Gastroesophageal sphincter (tissue), 4 donors: Measurements from ENCODE around the gene HTR6. TPM values are rescaled to one million over a fixed set of nuclear protein-coding genes. Genes with fewer than 3 reads are reported as not detected.

Experiments
- ATAC-seq: fragments of 150-250 bp; one replicate; pipeline ENCODE4 v1.9.1; 2016; ENCODE audit warnings: mild to moderate bottlenecking, moderate library complexity
- H3K27ac ChIP-seq, 4 donors: fragments of 200-600 bp; sonication (generic) in 3 of 4; 1 replicate in 3 of 4; 2 replicates in 1 of 4; pipeline ENCODE4 v1.5.1; 2016 to 2019
- H3K27me3 ChIP-seq: fragments of 200-600 bp; sonication (generic); one replicate; pipeline ENCODE4 v1.5.1; 2019
- H3K36me3 ChIP-seq, 2 donors: fragments of 200-600 bp; sonication (generic); one replicate each; pipeline ENCODE4 v1.5.1; 2019; ENCODE audit warnings: control low read depth in 1 of 2
- H3K4me1 ChIP-seq, 3 donors: fragments of 200-600 bp; sonication (generic); 1 replicate in 2 of 3; 2 replicates in 1 of 3; pipeline ENCODE4 v1.5.1; 2016 to 2019; ENCODE audit warnings: control low read depth in 2 of 3
- H3K4me3 ChIP-seq, 2 donors: fragments of 200-600 bp; sonication (generic); one replicate each; pipeline ENCODE4 v1.5.1; 2019; ENCODE audit warnings: mild to moderate bottlenecking in 1 of 2, moderate library complexity in 1 of 2
- H3K9me3 ChIP-seq, 3 donors: fragments of 200-600 bp; sonication (generic); one replicate each; pipeline ENCODE4 v1.5.1; 2017 to 2019; ENCODE audit warnings: control low read depth in 2 of 3
- EP300 ChIP-seq: sonication (generic); formaldehyde crosslinking; IDR thresholded peaks from one replicate; pipeline ENCODE4 v1.6.1; 2017; ENCODE audit warnings: antibody characterized with exemption, mild to moderate bottlenecking
- POLR2A ChIP-seq, 2 donors: fragments of 450-650 bp; IDR thresholded peaks; one replicate each; pipeline ENCODE4 v1.6.1; 2017; ENCODE audit warnings: antibody characterized with exemption in 2 of 2, mild to moderate bottlenecking in 2 of 2, moderate library complexity in 1 of 2
- POLR2AphosphoS5 ChIP-seq: sonication (generic); formaldehyde crosslinking; IDR thresholded peaks from one replicate; pipeline ENCODE4 v1.6.1; 2017; ENCODE audit warnings: antibody characterized with exemption
- WGBS, 2 donors: methylation state at CpG; one replicate each; pipeline ENCODE4 v1.1.5; 2018; ENCODE audit warnings: low coverage in 1 of 2; 5-methylcytosine and 5-hydroxymethylcytosine counted together
- total RNA-seq, 4 donors: library from RNA; depleted of rRNA; stranded (reverse); fragments of >200 nt; gene quantifications; one replicate each; pipeline ENCODE4 v1.1.0, GENCODE V29; 2016
- TF ChIP-seq, protein P1 (sequence below), 4 experiments: fragments of 200-600 bp in 2 of 4; fragments of 450-650 bp in 2 of 4; sonication (generic) in 1 of 4; IDR thresholded peaks; one replicate each; pipeline ENCODE4 v1.5.1; 2017 to 2019; ENCODE audit warnings: antibody characterized with exemption in 4 of 4, mild to moderate bottlenecking in 2 of 4, moderate library complexity in 2 of 4

Gene HTR6
- total RNA-seq, 4 donors from 2014 or later, result not detected

- no peak for TF ChIP-seq POLR2A (IDR thresholded peaks at IDR 0.05)
- TF ChIP-seq, protein P1, sequence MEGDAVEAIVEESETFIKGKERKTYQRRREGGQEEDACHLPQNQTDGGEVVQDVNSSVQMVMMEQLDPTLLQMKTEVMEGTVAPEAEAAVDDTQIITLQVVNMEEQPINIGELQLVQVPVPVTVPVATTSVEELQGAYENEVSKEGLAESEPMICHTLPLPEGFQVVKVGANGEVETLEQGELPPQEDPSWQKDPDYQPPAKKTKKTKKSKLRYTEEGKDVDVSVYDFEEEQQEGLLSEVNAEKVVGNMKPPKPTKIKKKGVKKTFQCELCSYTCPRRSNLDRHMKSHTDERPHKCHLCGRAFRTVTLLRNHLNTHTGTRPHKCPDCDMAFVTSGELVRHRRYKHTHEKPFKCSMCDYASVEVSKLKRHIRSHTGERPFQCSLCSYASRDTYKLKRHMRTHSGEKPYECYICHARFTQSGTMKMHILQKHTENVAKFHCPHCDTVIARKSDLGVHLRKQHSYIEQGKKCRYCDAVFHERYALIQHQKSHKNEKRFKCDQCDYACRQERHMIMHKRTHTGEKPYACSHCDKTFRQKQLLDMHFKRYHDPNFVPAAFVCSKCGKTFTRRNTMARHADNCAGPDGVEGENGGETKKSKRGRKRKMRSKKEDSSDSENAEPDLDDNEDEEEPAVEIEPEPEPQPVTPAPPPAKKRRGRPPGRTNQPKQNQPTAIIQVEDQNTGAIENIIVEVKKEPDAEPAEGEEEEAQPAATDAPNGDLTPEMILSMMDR (IDR thresholded peaks at IDR 0.05), result no peak
- no peak for TF ChIP-seq EP300
- no peak for TF ChIP-seq POLR2AphosphoS5
- Histone ChIP-seq H3K27ac (no peak overlapping the region), H3K9me3 (peaks cover 0 to 4% (median 0%) of the 10 kb centered on the region in 3 donors), H3K36me3 (peaks cover 0 to 46% of the 10 kb centered on the region in 2 donors), H3K4me1 (no peaks in the 10 kb centered on the region), H3K4me3 (no peak overlapping the region), H3K27me3 (no peaks in the 10 kb centered on the region)
- no CpG with 5 or more reads among the region's 7 CpGs for WGBS, 2 donors
- ATAC-seq, result no peak
These were observed 18.2 kb downstream of the HTR6 start for GRCh38 chr1:19682901-19683300.

DNA sequence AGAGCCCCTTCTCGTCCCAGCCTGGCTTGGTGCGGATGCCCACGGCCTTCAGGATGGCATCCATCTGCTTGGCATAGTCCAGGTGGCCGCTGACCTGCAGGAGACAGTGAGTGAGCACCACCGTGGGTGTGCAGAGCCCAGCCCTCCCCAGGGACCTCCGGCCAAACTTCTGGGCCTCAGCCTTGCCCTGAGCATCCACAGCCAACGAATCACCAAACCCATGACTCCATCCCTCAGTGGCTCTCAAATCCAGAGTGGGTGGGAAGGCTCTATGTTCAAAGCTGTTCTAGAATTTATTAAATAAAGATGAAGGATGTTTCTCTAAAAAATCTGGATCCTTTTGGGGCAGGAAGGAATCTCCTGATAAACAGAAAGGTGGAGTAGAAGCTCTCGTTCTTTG lies 18.7 kb downstream of the HTR6 start:
- Histone ChIP-seq H3K4me3 (no peak overlapping the region), H3K9me3 (peaks cover 0 to 4% (median 0%) of the 10 kb centered on the region in 3 donors), H3K27me3 (no peaks in the 10 kb centered on the region), H3K4me1 (no peaks in the 10 kb centered on the region), H3K27ac (no peak overlapping the region), H3K36me3 (peaks cover 0 to 51% of the 10 kb centered on the region in 2 donors)
- no peak for ATAC-seq
- TF ChIP-seq, protein P1 (IDR thresholded peaks at IDR 0.05), result no peak
- TF ChIP-seq POLR2A (IDR thresholded peaks at IDR 0.05) (no peak), POLR2AphosphoS5 (no peak), EP300 (no peak)
- 89 to 90% methylated on average over 1 to 4 of the region's 8 CpGs for WGBS, 2 donors

GRCh38 chr1:19684677-19685076 lies 20.0 kb downstream of the HTR6 start:
- Histone ChIP-seq H3K4me1 (no peaks in the 10 kb centered on the region), H3K27me3 (no peaks in the 10 kb centered on the region), H3K27ac (no peak overlapping the region), H3K9me3 (peaks cover 0 to 4% (median 0%) of the 10 kb centered on the region in 3 donors), H3K36me3 (peaks cover 0 to 64% of the 10 kb centered on the region in 2 donors), H3K4me3 (no peak overlapping the region)
- ATAC-seq, result no peak
- 85 to 100% methylated on average over 1 to 2 of the region's 2 CpGs for WGBS, 2 donors
- TF ChIP-seq POLR2AphosphoS5 (no peak), EP300 (no peak), POLR2A (IDR thresholded peaks at IDR 0.05) (no peak)
- TF ChIP-seq, protein P1 (IDR thresholded peaks at IDR 0.05), result no peak

GRCh38 chr1:19685994-19686393 lies 21.3 kb downstream of the HTR6 start:
- Histone ChIP-seq H3K27me3 (no peaks in the 10 kb centered on the region), H3K4me3 (no peak overlapping the region), H3K36me3 (peaks cover 0 to 77% of the 10 kb centered on the region in 2 donors), H3K9me3 (peaks cover 0 to 4% (median 0%) of the 10 kb centered on the region in 3 donors), H3K27ac (no peak overlapping the region), H3K4me1 (no peaks in the 10 kb centered on the region)
- WGBS, 2 donors, result 59 to 83% methylated on average over 5 to 6 of the region's 9 CpGs
- ATAC-seq, result no peak
- TF ChIP-seq POLR2A (IDR thresholded peaks at IDR 0.05) (no peak), POLR2AphosphoS5 (no peak), EP300 (no peak)
- TF ChIP-seq, protein P1 (IDR thresholded peaks at IDR 0.05), result no peak

DNA sequence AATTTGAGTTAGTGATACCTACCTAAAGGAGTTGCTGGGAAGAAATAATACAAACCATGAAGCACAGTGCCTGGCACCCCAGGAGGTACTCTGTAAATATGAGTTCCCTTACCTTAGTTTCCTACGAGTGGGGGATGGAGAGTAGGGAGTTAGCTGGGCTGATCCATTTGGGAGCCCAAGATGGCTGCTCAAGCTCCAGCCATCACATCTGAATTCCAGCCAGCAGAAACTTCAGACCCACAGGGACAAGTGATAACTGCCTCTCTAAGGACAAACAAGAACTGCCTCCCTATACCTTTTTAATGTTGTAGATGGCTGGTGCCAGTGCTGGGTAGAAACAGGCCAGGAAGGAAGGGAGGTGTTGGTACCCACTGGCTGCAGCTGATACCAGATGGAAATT lies 22.7 kb downstream of the HTR6 start:
- no peak overlapping the region for H3K27ac ChIP-seq
- TF ChIP-seq POLR2AphosphoS5 (no peak), EP300 (no peak), POLR2A (IDR thresholded peaks at IDR 0.05) (no peak)
- TF ChIP-seq, protein P1 (IDR thresholded peaks at IDR 0.05), result no peak
- H3K9me3 ChIP-seq, result peaks cover 0 to 4% (median 0%) of the 10 kb centered on the region in 3 donors
- no peak for ATAC-seq
- WGBS, 2 donors, result 77% methylated on average over 1 of the region's 1 CpG; no CpG with 5 or more reads in 1 of the 2 donors
- H3K36me3 ChIP-seq, result peaks cover 0 to 81% of the 10 kb centered on the region in 2 donors
- H3K4me3 ChIP-seq, result no peak overlapping the region
- H3K4me1 ChIP-seq, result no peaks in the 10 kb centered on the region
- H3K27me3 ChIP-seq, result no peaks in the 10 kb centered on the region
